Adrenal gland (tissue), 5 donors: Measurements from ENCODE around the gene EHMT1.

Experiments
- CTCF ChIP-seq, 6 experiments: fragments of 450-650 bp in 4 of 6; fragments of 200-600 bp in 2 of 6; sonication (generic) in 1 of 6; IDR thresholded peaks; 1 replicate in 5 of 6; 2 replicates in 1 of 6; pipeline versions ENCODE4 v1.5.1 to v1.8.0; 2016 to 2021; ENCODE audit warnings: antibody characterized with exemption in 6 of 6, mild to moderate bottlenecking in 2 of 6, moderate library complexity in 1 of 6
- POLR2A ChIP-seq, 2 donors: fragments of 450-650 bp; IDR thresholded peaks; one replicate each; pipeline ENCODE4 v1.6.1; 2017; ENCODE audit warnings: antibody characterized with exemption in 2 of 2, mild to moderate bottlenecking in 2 of 2, moderate library complexity in 1 of 2
- donor health status: DM: no; HTN: no; CAD: no.

- TF ChIP-seq CTCF (IDR thresholded peaks at IDR 0.05), result no peak
- TF ChIP-seq POLR2A (IDR thresholded peaks at IDR 0.05), result no peak
Observed at GRCh38 chr9:137630126-137630525, 11.3 kb downstream of the EHMT1 start.
